ENCODE results near the gene DHRS4.

- TF ChIP-seq EZH2 (IDR thresholded peaks at IDR 0.05; ENCODE audit: insufficient read depth, poor library complexity, severe bottlenecking): no peak
- TF ChIP-seq EZH2phosphoT487 (IDR thresholded peaks at IDR 0.05; ENCODE audit: insufficient read depth, low read depth): no peak
Observed at GRCh38 chr14:23910876-23911210, 42.7 kb upstream of the DHRS4 start.
